Activated CD8-positive, alpha-beta memory T cell treated with anti-CD3 and anti-CD28 coated beads for 48 hours (primary cell): ENCODE data around the gene HES5.
"Not testable (repeated sequence)": the region's sequence is repeated elsewhere in the genome, so short reads cannot be mapped to it uniquely, and the experiment has no call there.

Experiments used
- DNase-seq, 3 experiments: peaks; one replicate each; pipeline ENCODE4 v3.0.0-alpha.2; 2020; ENCODE audit warnings: low read depth in 2 of 3, low spot score in 2 of 3

The HES5 gene

DNA sequence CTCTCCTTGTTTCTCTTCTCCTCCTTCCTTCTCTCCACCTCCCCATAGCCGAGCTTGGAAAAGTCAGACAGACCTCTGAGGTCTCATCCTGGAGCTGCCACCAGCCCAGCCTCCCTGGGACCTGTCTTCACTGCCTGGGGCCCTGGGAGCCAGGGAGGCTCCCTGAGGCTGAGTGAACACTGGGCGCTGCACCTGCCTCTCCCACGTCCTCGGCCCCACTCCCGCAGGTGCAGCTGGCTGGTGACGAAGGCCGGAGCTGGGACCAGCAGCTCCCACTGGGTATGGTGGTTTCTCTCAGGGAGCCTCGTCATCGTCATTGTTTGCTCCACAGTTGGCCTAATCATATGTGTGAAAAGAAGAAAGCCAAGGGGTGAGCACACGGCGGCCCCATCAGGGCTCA lies 31.4 kb upstream of the HES5 start:
- no peak for DNase-seq

DNA sequence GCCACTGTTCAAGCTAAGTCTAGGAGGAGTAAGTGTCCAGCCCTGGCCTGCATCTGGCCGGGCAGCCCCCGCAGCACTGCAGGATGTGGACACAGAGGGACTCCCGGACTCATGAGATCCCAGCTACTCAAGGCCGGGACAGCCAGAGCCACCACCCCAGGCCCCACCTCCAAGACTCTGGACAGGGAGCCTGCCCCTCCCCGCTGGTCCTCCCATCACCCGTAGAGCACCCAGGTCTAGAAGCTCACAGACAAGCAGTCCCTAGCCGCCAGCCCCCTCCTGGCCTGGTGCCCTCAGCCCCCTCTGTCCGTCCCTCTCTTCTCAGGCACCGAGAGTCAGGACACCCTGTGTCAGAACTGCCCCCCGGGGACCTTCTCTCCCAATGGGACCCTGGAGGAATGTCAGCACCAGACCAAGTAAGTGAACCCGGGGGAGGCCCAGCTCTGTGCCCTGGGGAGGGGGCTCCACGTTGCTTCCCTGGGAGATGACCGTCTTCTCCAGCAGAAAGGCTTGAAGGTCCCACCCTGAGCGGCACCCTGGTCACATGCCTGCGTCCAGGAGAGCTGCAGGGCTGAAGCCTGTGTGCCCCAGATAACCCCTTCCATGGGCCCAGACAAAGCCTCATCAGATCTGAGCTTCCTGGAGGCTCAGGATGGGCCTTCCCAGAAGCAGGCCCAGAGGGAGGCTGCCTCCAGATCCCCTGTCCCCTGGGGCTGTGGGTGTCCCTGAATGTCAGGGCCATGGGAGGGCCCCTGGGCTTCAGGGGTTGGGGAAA lies 30.4 kb upstream of the HES5 start:
- DNase-seq: no peak

DNA sequence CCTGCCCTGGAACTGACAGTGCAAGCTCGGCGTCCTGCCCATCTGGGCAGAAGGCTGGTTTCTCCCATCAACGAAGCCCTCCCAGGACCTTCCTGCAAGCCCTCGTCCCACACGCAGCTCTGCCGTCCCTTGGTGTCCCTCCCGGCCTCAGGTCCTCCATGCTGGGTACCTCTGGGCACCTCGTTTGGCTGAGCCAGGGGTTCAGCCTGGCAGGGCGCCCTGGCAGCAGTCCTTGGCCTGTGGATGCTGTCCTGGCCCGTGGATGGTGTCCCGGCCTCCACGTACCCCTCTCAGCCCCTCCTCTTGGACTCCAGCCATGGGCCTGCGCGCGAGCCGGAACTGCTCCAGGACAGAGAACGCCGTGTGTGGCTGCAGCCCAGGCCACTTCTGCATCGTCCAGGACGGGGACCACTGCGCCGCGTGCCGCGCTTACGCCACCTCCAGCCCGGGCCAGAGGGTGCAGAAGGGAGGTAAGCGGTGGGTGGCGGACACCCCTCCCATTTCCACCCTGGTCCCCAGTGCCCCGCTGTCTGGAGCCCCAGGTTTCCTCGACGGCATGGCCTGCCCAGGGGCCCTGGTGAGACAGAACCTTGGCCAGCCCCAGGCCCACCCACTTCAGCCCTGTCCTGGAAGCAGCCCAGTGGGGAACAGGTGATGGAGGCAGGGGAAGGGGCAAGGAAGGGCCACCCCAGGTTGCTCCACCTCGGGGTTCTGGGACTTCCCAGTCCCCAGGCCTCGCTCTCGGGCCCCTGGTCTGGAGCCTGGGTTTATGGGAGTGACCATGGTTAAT lies 29.6 kb upstream of the HES5 start:
- DNase-seq: no peak

DNA sequence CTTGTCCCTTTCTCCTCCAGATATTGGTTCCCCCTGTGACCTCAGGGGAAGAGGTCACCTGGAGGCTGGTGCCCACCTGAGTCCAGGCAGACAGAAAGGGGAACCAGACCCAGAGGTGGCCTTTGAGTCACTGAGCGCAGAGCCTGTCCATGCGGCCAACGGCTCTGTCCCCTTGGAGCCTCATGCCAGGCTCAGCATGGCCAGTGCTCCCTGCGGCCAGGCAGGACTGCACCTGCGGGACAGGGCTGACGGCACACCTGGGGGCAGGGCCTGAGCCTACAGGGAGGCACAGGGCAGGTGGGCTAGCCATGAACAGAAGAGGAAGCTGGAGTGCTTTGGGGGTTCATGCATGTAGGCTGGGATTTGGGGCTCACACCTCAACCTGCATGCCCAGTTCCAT lies 28.8 kb upstream of the HES5 start:
- no peak for DNase-seq

DNA sequence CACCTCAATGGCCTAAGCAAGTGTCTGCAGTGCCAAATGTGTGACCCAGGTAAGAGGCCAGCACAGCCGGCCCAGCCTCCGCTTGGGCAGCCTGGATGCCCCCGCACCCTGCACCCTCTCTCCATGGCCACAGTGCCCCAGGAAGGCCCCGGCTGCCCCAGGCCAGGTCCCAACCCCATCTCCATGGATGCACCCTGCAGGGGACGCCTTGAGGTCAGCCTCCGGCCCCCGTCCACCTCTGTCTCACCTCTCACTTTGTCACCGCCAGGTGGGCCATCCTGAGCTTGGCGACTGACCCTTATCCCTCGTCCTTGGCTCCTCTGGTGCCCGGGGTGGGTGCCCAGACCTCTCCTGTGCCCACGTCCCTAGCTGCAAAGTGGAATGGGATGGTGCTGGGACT lies 28.4 kb upstream of the HES5 start:
- no peak for DNase-seq

DNA sequence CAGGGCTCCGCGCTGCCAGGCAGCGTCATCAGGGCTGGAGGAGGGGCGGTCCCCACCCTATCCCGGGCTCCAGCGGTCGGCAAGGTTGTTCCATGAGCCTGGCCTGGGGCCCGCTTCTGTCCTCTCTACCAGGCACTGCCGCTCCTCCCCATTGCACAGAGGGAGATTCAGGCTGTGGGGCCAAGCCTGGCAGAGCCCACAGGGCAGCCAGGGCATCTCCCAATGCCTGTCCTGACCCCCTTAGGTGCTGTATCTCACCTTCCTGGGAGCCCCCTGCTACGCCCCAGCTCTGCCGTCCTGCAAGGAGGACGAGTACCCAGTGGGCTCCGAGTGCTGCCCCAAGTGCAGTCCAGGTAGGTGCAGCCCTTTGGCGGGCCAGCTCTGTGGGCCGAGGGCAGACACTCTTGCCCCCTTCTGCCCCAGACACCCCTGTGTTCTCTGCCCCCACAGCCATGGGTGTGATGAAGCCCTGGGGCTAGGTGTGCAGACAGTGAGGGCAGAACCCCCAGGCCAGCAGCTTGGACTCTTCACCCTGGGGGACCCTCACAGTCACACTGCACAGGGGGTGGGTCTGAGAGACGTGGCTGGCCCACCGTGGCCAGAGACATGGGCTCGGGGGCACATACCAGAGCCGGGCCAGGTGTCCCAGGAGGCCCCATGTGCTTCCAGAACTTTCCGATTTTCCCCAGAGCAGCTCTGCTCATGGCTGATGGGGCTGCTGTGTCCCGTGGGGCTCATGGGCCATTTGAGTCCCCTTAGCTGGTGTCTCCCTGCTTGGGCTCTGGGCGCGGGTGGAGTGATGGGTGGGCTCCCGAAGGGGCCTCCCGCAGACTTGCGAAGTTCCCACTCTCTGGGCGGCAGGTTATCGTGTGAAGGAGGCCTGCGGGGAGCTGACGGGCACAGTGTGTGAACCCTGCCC lies 27.7 kb upstream of the HES5 start:
- no peak for DNase-seq

DNA sequence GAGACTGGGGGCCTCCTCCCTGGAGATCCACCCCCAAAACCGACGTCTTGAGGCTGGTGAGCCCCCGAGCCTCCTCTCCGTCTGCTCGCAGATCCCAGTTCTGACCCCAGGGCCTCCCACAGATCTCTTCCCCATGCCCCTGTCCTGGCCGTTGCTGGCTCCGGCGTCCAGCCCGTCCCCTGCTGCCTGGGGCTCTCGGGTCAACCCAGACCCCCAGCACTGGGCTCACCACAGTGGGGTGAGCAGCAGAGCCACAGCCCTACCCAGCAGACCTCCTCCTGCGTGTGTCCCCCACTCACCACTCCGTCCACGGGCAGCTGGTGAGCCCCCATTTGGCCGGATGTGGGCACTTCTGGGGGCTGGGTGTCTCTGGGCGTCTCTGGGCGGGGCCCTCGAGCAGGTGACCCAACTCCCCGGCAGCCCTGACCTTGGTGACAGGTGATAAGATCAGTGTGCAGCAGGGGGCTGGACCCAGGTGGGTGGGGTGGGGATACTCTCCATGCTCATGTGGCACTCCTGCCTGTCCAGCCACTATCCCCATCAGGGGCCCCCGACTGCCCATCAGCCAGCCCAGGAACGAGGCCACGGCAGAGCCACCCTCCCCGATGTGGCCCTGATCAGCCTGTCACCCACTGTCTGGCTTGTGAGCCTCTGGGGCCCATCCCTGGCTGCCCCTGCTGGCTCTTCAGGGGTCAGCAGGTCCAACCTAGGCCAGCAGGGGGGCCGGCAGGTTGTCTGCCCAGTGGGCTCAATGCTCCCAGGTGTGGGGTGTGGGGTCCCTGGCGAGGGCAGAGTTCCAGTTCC lies 26.8 kb upstream of the HES5 start:
- peak in 1 of 3 experiments; percentile 39 for DNase-seq

DNA sequence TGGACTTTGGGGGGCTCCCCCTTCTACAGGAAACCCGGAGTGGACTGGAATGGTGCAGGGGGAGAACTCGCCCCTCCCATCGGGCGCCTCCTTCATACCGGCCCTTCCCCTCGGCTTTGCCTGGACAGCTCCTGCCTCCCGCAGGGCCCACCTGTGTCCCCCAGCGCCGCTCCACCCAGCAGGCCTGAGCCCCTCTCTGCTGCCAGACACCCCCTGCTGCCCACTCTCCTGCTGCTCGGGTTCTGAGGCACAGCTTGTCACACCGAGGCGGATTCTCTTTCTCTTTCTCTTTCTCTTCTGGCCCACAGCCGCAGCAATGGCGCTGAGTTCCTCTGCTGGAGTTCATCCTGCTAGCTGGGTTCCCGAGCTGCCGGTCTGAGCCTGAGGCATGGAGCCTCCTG lies 26.2 kb upstream of the HES5 start, which contains the start of gene TNFRSF14:
TNFRSF14 (plus strand) TSS at position 95 of the 401 bp plus-strand sequence; CDS start at position 389, 294 bp downstream.
- peak in 2 of 3 experiments; percentile 53 for DNase-seq

DNA sequence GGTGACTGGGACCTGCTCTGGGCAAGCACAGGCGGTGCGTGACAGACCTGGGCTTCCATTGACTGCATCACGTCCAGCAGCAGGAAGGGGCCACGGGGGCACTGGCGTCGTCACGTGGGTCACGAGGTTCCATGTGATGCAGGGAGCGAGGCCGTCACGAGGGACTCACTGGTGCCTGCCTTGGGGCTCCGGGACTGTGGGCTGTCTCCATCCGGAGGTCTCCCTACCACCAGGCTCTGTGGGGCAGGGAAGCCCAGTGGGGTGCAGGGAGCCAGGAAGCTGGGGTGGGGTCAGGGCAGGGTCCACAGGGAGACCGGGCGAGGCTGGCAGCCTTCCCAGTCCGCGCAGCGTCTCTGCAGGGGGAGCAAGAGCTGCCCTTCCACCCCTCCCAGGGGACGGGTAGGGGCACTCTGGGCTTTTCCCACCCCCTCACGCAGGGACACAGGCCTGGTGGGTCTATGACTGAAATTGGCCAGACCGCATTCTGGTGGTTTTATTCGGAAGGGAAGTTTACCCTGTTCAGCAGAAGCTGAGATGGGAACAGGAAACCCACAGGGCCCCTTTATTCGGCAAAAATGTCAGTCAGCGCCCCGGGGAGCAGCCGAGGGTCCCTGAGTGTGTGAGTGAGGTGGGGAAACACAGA lies 25.7 kb upstream of the HES5 start:
- DNase-seq: peak; percentile 57 to 76 (median 72)

DNA sequence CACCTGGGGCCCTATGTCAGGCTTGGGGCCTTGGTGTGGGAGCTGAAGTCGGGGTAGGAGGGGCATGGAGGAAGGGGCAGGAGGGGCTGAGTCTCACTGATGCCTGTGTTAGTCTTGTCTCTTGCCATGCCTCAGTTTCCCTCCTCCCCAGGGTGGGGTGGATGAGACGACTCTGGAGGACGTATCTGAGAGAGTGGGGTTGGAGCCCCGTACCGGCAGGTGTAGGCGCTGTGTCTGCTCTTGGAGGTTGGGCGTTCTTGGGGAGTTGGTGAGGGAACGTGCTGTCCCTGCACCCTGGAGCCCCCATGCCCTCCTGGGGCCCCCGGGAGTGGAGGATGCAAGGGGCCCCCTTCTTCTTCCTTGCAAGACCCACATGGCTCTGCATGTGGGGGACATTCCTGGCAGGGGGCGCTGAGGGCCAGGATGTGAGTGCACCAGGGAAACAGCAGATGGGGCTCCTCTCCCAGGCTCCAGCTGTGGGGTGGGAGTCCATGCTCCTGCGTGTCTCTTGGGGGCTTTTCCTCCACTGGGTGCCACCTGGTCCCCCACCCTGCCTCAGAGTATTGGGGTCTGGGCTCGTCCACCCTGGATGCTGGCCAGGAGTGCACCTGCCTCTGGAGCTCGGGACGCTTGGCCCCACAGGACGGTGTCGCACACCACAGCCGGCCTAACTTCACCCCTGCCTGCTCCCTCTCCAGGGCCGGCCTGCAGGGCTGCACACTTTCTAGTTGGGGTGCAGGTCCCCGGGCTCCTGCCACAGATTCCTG lies 24.7 kb upstream of the HES5 start:
- peak in 2 of 3 experiments; percentile 22 to 41 for DNase-seq

DNA sequence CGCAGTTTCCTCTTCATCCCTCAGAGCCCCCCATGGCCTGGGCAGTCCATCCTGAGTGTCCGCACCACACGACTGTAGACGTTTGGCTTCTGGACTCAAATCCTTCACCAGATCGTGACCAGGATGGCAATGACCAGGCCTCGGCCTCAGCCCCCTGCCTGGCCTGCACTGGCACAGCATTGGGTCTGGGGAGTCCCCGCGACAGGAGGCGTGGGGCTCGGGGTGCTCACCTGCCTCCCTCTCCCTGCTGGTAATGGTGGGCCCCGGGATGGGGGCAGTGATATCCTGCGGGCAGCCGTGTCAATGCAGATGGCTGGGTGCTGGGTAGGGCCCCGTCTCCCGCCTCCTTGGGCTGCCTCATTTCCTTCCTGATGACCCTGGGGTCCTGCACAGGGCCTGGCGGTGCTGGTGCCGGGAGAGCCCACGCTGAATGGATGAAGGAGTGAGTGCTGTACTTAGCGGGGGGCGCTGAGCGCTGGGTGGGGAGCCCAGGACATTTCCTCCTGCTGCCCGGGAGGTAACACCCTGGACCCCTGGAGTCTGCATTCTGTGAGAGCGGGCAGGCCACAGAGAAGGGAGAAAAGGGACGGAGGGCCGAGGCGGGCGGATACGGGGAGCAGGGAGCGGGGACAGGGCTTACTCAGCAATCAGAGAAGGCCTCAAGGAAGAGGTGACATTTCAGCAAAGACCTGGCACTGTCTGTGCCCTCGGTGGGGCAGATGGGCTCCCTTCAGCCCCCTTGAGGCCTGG lies 24.0 kb upstream of the HES5 start:
- no peak for DNase-seq

DNA sequence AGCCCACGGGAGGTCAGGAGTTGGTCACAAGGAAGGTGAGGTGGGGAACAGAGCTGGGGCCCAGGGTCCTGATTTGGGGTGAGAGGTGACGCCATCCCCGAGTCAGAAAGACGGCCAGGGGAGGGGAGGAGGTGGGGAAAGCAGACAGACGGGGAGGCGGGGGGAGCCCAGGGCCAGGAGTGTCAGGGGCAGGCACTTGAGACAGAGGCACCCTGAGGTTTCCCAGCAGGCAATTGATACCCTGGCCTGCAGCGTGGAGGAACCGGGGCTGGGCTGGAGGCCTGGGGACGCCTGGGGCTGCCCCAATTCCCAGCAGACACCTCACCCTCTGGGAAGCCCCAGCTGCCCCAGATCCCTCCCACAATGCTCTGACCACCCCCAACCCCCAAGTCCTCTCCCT lies 23.0 kb upstream of the HES5 start:
- not testable (repeated sequence) for DNase-seq

DNA sequence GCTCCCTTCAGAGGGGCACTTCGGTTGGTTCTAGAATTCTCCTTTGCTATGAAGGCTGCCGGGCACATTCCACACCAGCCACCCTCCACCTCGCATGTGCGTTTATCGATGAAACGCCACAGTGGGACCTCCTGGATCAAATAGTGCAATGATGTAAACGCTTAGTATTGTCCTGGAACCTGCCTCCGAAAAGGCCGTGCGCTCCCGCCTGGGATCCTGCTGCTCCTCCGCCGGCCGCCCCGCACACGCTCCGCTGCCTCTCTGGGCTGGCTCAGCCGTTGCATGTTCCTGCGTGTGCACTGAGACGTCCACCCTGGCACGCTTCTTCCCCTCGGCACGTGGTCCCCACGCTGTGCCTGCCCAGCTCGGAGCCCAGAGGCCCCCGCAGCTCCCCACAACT lies 22.1 kb upstream of the HES5 start:
- no peak for DNase-seq

DNA sequence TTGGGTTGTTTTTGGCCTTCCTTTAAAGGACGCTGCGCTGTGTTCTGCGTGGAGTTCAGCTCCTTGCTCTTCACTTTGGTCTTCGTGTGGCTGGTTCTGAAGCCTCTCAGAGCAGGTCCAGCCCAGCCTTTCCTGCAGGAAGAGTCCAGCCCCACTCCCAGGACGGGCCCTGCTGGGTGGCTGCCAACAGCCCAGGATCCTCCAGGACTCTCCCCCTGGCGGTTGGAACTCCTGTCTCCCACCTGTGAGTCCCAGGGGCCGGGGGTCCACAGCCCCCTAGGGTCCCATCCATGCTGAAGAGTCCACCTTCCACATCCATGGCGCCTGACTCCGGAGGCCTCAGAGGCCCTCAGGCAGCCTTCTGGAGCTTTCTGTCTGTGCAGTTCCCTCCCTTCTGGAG lies 21.5 kb upstream of the HES5 start:
- not testable (repeated sequence) for DNase-seq

DNA sequence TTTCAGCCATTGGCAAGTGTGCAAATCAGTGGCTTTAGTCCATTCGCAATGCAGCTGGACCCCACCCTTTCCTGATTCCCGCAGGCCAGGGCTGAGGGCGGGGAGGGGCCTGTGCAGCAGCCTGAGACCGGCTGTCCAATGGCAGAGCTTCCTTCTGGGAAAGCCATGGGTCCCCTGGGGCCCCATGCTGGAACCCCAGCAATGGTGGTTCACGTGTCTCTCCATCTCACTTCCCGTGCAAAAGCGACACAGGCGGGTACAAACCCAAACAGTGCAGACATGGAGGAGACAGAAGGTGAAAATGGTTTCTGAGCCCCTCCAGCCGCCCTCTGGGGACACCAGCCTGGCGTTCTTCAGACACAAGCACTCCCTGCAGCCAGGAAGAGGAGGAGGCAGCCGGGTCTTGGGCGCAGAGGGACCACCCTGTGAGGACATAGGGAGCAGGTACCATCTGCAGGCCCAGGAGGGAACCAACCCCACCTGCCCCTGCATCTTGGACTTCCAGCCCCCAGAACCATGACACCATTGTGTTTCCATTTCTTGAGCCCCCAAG lies 20.3 kb upstream of the HES5 start:
- DNase-seq: not testable (repeated sequence)

DNA sequence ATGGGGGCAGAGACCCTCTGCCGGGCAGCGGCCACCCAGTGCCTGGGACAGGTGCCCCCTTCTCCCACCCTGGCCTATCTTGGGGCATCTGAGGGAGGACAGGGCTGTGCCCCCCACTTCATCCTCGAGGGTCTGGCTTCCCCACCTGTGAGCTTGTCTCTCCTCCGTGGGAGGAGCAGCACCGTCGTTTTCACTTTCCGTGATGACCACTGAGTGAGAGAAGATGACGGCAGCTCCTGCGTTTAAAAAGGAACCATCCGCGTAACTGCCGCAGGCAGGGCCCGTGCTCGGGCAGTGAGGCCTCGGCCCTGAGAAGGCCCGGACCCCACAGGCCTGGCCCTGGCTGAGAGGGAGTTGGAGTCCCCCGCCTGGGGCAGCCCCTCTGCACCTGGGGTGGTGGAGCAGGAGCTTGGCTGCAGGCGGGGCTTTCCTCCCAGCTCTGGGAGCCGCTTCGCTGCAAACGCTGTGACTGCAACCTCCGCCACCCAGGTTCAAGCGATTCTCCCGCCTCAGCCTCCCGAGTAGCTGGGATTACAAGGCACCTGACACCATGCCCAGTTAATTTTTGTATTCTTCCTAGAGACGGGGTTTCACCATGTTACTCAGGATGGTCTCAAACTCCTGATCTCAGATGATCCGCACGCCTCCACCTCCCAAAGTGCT lies 19.4 kb upstream of the HES5 start:
- not testable (repeated sequence) for DNase-seq

DNA sequence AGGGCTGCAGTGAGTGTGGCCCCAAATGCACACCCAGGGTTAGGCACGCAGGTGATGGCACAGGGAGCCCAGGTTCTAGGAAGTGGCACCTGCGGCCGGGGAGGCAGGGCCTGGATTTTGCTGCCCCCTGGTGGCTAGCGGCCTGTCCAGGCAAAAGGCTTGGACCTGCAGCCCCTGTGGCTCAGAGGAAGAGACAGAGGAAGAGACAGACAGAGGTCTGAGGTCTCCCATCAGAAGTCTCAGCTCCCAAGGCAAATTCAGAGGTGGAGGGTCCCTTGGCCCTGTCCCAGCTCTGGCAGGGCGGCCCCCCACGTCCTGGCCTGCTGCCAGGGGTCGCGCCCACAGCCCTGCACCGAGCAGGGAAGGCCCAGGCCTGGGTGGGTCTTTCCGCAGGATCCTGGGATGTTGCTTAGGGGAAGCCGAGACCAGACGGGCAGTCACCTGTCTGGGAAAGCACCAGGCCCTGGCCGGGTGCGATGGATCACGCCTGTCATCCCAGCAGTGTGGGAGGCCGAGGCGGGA lies 18.1 kb upstream of the HES5 start:
- peak in 2 of 3 experiments; percentile 77 to 78 for DNase-seq
